GM12878 (cell line): ENCODE results near the gene ORMDL1.
A peak's percentile ranks its signal among the peaks of the same experiment; 100 is the strongest.

Experiments used
- BCL11A ChIP-seq: IDR thresholded peaks from 2 replicates; pipeline ENCODE4 v1.6.1; 2011; ENCODE audit warnings: low read depth, low read length
- CTCF ChIP-seq, 3 experiments: IDR thresholded peaks in 2 of 3; conservative IDR thresholded peaks in 1 of 3; 2 replicates each; pipeline ENCODE4 v1.5.1; 2011; ENCODE audit warnings: low read depth in 3 of 3, low read length in 3 of 3, mild to moderate bottlenecking in 3 of 3, control low read depth in 2 of 3, moderate library complexity in 2 of 3, inconsistent platforms in 1 of 3, mixed read lengths in 1 of 3; ENCODE audit not compliant: control insufficient read depth in 2 of 3, insufficient read depth in 1 of 3; ENCODE audit errors: extremely low read depth in 1 of 3
- EZH2 ChIP-seq: IDR thresholded peaks from 2 replicates; pipeline ENCODE4 v1.6.1; 2012; ENCODE audit warnings: low read depth, mild to moderate bottlenecking, control low read depth, inconsistent platforms, low read length, borderline replicate concordance; ENCODE audit not compliant: control insufficient read depth
- YY1 ChIP-seq: IDR thresholded peaks from 2 replicates; pipeline ENCODE4 v1.6.1; 2011; ENCODE audit warnings: low read depth, mild to moderate bottlenecking, low read length
- TF ChIP-seq, protein P1 (sequence below): fragments of 450-650 bp; formaldehyde crosslinking; IDR thresholded peaks from 2 replicates; pipeline ENCODE4 v1.4.0; 2020; ENCODE audit warnings: mild to moderate bottlenecking, moderate library complexity

- TF ChIP-seq EZH2 (no peak), BCL11A (no peak), YY1 (0 out of 2 replicates have a peak, but pooled peaks have one; percentile 11), CTCF (IDR thresholded peaks at IDR 0.05 in 2 of 3, conservative IDR thresholded peaks at IDR 0.05 in 1 of 3; ENCODE audit: control insufficient read depth in 2 of 3, extremely low read depth in 1 of 3, insufficient read depth in 1 of 3, low read depth in 3 of 3, low read length in 3 of 3) (no peak)
- TF ChIP-seq, protein P1, sequence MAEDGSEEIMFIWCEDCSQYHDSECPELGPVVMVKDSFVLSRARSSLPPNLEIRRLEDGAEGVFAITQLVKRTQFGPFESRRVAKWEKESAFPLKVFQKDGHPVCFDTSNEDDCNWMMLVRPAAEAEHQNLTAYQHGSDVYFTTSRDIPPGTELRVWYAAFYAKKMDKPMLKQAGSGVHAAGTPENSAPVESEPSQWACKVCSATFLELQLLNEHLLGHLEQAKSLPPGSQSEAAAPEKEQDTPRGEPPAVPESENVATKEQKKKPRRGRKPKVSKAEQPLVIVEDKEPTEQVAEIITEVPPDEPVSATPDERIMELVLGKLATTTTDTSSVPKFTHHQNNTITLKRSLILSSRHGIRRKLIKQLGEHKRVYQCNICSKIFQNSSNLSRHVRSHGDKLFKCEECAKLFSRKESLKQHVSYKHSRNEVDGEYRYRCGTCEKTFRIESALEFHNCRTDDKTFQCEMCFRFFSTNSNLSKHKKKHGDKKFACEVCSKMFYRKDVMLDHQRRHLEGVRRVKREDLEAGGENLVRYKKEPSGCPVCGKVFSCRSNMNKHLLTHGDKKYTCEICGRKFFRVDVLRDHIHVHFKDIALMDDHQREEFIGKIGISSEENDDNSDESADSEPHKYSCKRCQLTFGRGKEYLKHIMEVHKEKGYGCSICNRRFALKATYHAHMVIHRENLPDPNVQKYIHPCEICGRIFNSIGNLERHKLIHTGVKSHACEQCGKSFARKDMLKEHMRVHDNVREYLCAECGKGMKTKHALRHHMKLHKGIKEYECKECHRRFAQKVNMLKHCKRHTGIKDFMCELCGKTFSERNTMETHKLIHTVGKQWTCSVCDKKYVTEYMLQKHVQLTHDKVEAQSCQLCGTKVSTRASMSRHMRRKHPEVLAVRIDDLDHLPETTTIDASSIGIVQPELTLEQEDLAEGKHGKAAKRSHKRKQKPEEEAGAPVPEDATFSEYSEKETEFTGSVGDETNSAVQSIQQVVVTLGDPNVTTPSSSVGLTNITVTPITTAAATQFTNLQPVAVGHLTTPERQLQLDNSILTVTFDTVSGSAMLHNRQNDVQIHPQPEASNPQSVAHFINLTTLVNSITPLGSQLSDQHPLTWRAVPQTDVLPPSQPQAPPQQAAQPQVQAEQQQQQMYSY (CRISPR knock-in tag), result no peak
Measured at GRCh38 chr2:189782221-189782671, 1.9 kb downstream of the ORMDL1 start.
